GM12892 (cell line): Measurements from ENCODE around the gene FUZ.

Experiments
- POLR2A ChIP-seq: IDR thresholded peaks from 2 replicates; pipeline ENCODE4 v1.6.1; 2011; ENCODE audit warnings: low read depth, low read length, control low read depth
- TAF1 ChIP-seq: IDR thresholded peaks from 2 replicates; pipeline ENCODE4 v1.6.1; 2011; ENCODE audit warnings: low read depth, mild to moderate bottlenecking, control low read depth, low read length, borderline replicate concordance

- no peak for TF ChIP-seq POLR2A
- TF ChIP-seq TAF1, result no peak
These were observed 5.7 kb upstream of the FUZ start for GRCh38 chr19:49818649-49819370.
